Measurements from ENCODE around the gene USP44.

- no peak for TF ChIP-seq POLR2A (IDR thresholded peaks at IDR 0.05)
- no peak for TF ChIP-seq CTCF (IDR thresholded peaks at IDR 0.05)
- no peak for TF ChIP-seq EP300 (IDR thresholded peaks at IDR 0.05)
Measured at GRCh38 chr12:95492462-95492861, 58.8 kb downstream of the USP44 start.
